Peyer's patch (tissue), 4 donors: ENCODE results near the gene RASL10B. TPM values are rescaled to one million over a fixed set of nuclear protein-coding genes. Genes with fewer than 3 reads are reported as not detected.
A peak's percentile ranks its signal among the peaks of the same experiment; 100 is the strongest.

Experiments
- DNase-seq, 3 donors: peaks; one replicate each; pipeline ENCODE4 v3.0.0-alpha.2; 2017 to 2019
- H3K27ac ChIP-seq, 4 donors: fragments of 200-600 bp; sonication (generic); one replicate each; pipeline ENCODE4 v1.5.1; 2016 to 2019
- H3K27me3 ChIP-seq, 2 donors: fragments of 200-600 bp; sonication (generic); one replicate each; pipeline ENCODE4 v1.5.1; 2019
- H3K36me3 ChIP-seq, 3 donors: fragments of 200-600 bp; sonication (generic); one replicate each; pipeline ENCODE4 v1.5.1; 2016 to 2019
- H3K4me1 ChIP-seq, 4 donors: fragments of 200-600 bp; sonication (generic); one replicate each; pipeline ENCODE4 v1.5.1; 2016 to 2019
- H3K4me3 ChIP-seq, 4 donors: fragments of 200-600 bp; sonication (generic); 1 replicate in 3 of 4; 2 replicates in 1 of 4; pipeline ENCODE4 v1.5.1; 2016 to 2019; ENCODE audit warnings: mild to moderate bottlenecking in 1 of 4
- H3K9me3 ChIP-seq, 4 donors: fragments of 200-600 bp; sonication (generic); one replicate each; pipeline ENCODE4 v1.5.1; 2016 to 2019; ENCODE audit warnings: mild to moderate bottlenecking in 1 of 4
- CTCF ChIP-seq, 6 experiments: fragments of 450-650 bp in 4 of 6; fragments of 200-600 bp in 2 of 6; sonication (generic) in 1 of 6; IDR thresholded peaks; one replicate each; pipeline ENCODE4 v1.5.1; 2017 to 2019; ENCODE audit warnings: antibody characterized with exemption in 6 of 6, mild to moderate bottlenecking in 3 of 6, moderate library complexity in 1 of 6
- POLR2A ChIP-seq, 2 donors: fragments of 450-650 bp; IDR thresholded peaks; one replicate each; pipeline ENCODE4 v1.5.1; 2017; ENCODE audit warnings: antibody characterized with exemption in 2 of 2, mild to moderate bottlenecking in 2 of 2, moderate library complexity in 2 of 2
- total RNA-seq, 4 donors: library from RNA; depleted of rRNA; stranded (reverse); fragments of >200 nt; gene quantifications; one replicate each; pipeline ENCODE4 v1.1.0, GENCODE V29; 2016

Gene RASL10B
- total RNA-seq, 4 donors from 2014 or later: 1.1 TPM; not detected in 2

- H3K4me3 ChIP-seq: peak overlapping the region; percentile 39 to 56 (median 48)
- H3K4me1 ChIP-seq: peaks cover 0 to 35% (median 1%) of the 10 kb centered on the region in 4 donors
- TF ChIP-seq CTCF (IDR thresholded peaks at IDR 0.05) (no peak), POLR2A (IDR thresholded peaks at IDR 0.05) (no peak)
- no peaks in the 10 kb centered on the region for H3K9me3 ChIP-seq
- peak overlapping the region in 2 of 4 donors; percentile 20 to 88 for H3K27ac ChIP-seq
- no peaks in the 10 kb centered on the region for H3K36me3 ChIP-seq
- H3K27me3 ChIP-seq: no peaks in the 10 kb centered on the region
- DNase-seq: no peak
Observed at GRCh38 chr17:35763767-35764122, 32.3 kb downstream of the RASL10B start.

- peak overlapping the region; percentile 8 to 88 (median 16) for H3K27ac ChIP-seq
- no peaks in the 10 kb centered on the region for H3K36me3 ChIP-seq
- H3K27me3 ChIP-seq: no peaks in the 10 kb centered on the region
- no peaks in the 10 kb centered on the region for H3K9me3 ChIP-seq
- DNase-seq: peak; percentile 84 to 96 (median 95)
- peak overlapping the region; percentile 39 to 56 (median 48) for H3K4me3 ChIP-seq
- H3K4me1 ChIP-seq: peaks cover 0 to 39% (median 2%) of the 10 kb centered on the region in 4 donors
- TF ChIP-seq POLR2A (IDR thresholded peaks at IDR 0.05) (no peak), CTCF (IDR thresholded peaks at IDR 0.05) (peak; percentile 83 to 100 (median 96))
Observed at GRCh38 chr17:35764123-35764991, 32.9 kb downstream of the RASL10B start.

GRCh38 chr17:35765086-35765710 lies 33.8 kb downstream of the RASL10B start:
- DNase-seq: no peak
- Histone ChIP-seq H3K4me3 (peak overlapping the region in 1 of 4 donors; percentile 53), H3K36me3 (no peaks in the 10 kb centered on the region), H3K27ac (peak overlapping the region in 1 of 4 donors; percentile 88), H3K27me3 (no peaks in the 10 kb centered on the region), H3K9me3 (no peaks in the 10 kb centered on the region), H3K4me1 (peaks cover 0 to 41% (median 3%) of the 10 kb centered on the region in 4 donors)
- TF ChIP-seq POLR2A (IDR thresholded peaks at IDR 0.05): no peak
- no peak for TF ChIP-seq CTCF (IDR thresholded peaks at IDR 0.05)

- Histone ChIP-seq H3K27me3 (no peaks in the 10 kb centered on the region), H3K27ac (no peak overlapping the region), H3K4me1 (peaks cover 0 to 41% (median 3%) of the 10 kb centered on the region in 4 donors), H3K9me3 (no peaks in the 10 kb centered on the region), H3K4me3 (no peak overlapping the region), H3K36me3 (no peaks in the 10 kb centered on the region)
- no peak for TF ChIP-seq CTCF (IDR thresholded peaks at IDR 0.05)
- TF ChIP-seq POLR2A (IDR thresholded peaks at IDR 0.05): no peak
- no peak for DNase-seq
Observed at GRCh38 chr17:35765756-35766488, 34.5 kb downstream of the RASL10B start.

- no peak for TF ChIP-seq CTCF (IDR thresholded peaks at IDR 0.05)
- TF ChIP-seq POLR2A (IDR thresholded peaks at IDR 0.05): no peak
- Histone ChIP-seq H3K27ac (no peak overlapping the region), H3K4me3 (no peak overlapping the region), H3K27me3 (no peaks in the 10 kb centered on the region), H3K36me3 (no peaks in the 10 kb centered on the region), H3K9me3 (no peaks in the 10 kb centered on the region), H3K4me1 (peaks cover 0 to 41% (median 3%) of the 10 kb centered on the region in 4 donors)
- DNase-seq: no peak
Observed at GRCh38 chr17:35766489-35766877, 35.0 kb downstream of the RASL10B start.
